RKO (cell line): ENCODE data around the gene MARCO.
A peak's percentile ranks its signal among the peaks of the same experiment; 100 is the strongest.
"Not testable (repeated sequence)": the region's sequence is repeated elsewhere in the genome, so short reads cannot be mapped to it uniquely, and the experiment has no call there.

Source experiments
- DNase-seq: peaks from one replicate; pipeline ENCODE4 v3.0.0-alpha.2; 2016; ENCODE audit warnings: low spot score

MARCO gene

GRCh38 chr2:118932949-118933348 lies 9.0 kb upstream of the MARCO start:
- no peak for DNase-seq

- no peak for DNase-seq
These were observed 5.7 kb upstream of the MARCO start for GRCh38 chr2:118936306-118936705.

GRCh38 chr2:118936936-118937335 lies 5.1 kb upstream of the MARCO start:
- DNase-seq: no peak

- no peak for DNase-seq
These were observed 4.2 kb upstream of the MARCO start for GRCh38 chr2:118937817-118938216.

- DNase-seq: no peak
These were observed 2.0 kb upstream of the MARCO start for GRCh38 chr2:118939994-118940393.

GRCh38 chr2:118940486-118941120 lies 1.4 kb upstream of the MARCO start:
- DNase-seq: no peak

GRCh38 chr2:118943286-118943685 lies 1.3 kb downstream of the MARCO start:
- no peak for DNase-seq

- DNase-seq: no peak
These were observed 3.9 kb downstream of the MARCO start for GRCh38 chr2:118945881-118946280.

- DNase-seq: not testable (repeated sequence)
These were observed 6.3 kb downstream of the MARCO start for GRCh38 chr2:118948266-118948665.

- DNase-seq: no peak
These were observed 12.5 kb downstream of the MARCO start for GRCh38 chr2:118954297-118955060.

GRCh38 chr2:118965737-118966136 lies 23.7 kb downstream of the MARCO start:
- DNase-seq: no peak

GRCh38 chr2:118967124-118967880 lies 25.3 kb downstream of the MARCO start:
- no peak for DNase-seq

GRCh38 chr2:118968042-118968441 lies 26.0 kb downstream of the MARCO start:
- DNase-seq: no peak

- DNase-seq: no peak
These were observed 27.2 kb downstream of the MARCO start for GRCh38 chr2:118968961-118969733.

GRCh38 chr2:118969734-118970395 lies 27.9 kb downstream of the MARCO start:
- DNase-seq: no peak

GRCh38 chr2:118970396-118971135 lies 28.6 kb downstream of the MARCO start:
- no peak for DNase-seq

GRCh38 chr2:118971245-118972122 lies 29.5 kb downstream of the MARCO start:
- DNase-seq: no peak

- DNase-seq: no peak
These were observed 31.6 kb downstream of the MARCO start for GRCh38 chr2:118973542-118973951.

GRCh38 chr2:118974103-118974993 lies 32.4 kb downstream of the MARCO start:
- DNase-seq: peak; percentile 38
